Activated naive CD8-positive, alpha-beta T cell treated with anti-CD3 and anti-CD28 coated beads, Interleukin-2, amount 50 U/mL, for 24 hours (primary cell): Measurements from ENCODE around the gene TENM3.

ENCODE experiments used
- ATAC-seq: fragments of 150-1000 bp; cut with Tn5 transposase; one replicate; pipeline ENCODE4 v1.10.0; 2021
- DNase-seq: peaks from one replicate; pipeline ENCODE4 v3.0.0; 2021
- H3K27ac Mint-ChIP-seq: one replicate; pipeline ENCODE4 v1.8.0; 2021; ENCODE audit warnings: mild to moderate bottlenecking, mixed read lengths
- H3K27me3 Mint-ChIP-seq: one replicate; pipeline ENCODE4 v1.8.0; 2021; ENCODE audit warnings: mixed read lengths
- H3K36me3 Mint-ChIP-seq: one replicate; pipeline ENCODE4 v1.8.0; 2021; ENCODE audit warnings: low read depth, mixed read lengths
- H3K4me1 Mint-ChIP-seq: one replicate; pipeline ENCODE4 v1.8.0; 2021; ENCODE audit warnings: mixed read lengths
- H3K4me3 Mint-ChIP-seq: one replicate; pipeline ENCODE4 v1.8.0; 2021; ENCODE audit warnings: mild to moderate bottlenecking, moderate library complexity, mixed read lengths
- H3K9me3 Mint-ChIP-seq: one replicate; pipeline ENCODE4 v1.8.0; 2021; ENCODE audit warnings: mixed read lengths

Gene TENM3

DNA sequence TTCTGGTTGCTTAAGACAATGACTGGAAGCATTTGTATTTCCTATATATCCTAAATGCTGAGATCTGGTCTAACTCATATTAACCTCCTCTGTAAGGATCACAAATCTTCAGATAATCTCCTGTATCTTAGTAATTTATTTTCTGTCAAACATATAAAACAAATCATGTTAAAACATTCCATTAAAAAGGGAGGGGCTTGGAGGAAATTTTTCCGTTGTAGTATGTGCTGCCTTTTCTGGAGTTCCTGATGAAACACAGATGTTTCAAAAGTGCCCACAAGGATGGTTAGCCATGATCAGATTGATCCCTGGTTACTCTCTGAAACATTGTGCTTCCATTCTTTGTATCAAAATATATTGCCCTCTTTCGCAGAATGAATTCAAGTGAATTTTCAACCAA, 182.1 kb downstream of the TENM3 start:
- Mint-ChIP-seq H3K9me3 (no peaks in the 10 kb centered on the region), H3K27me3 (peaks cover 4% of the 10 kb centered on the region), H3K36me3 (no peaks in the 10 kb centered on the region), H3K4me3 (no peak overlapping the region), H3K27ac (no peak overlapping the region), H3K4me1 (no peaks in the 10 kb centered on the region)
- no peak for DNase-seq
- no peak for ATAC-seq

DNA sequence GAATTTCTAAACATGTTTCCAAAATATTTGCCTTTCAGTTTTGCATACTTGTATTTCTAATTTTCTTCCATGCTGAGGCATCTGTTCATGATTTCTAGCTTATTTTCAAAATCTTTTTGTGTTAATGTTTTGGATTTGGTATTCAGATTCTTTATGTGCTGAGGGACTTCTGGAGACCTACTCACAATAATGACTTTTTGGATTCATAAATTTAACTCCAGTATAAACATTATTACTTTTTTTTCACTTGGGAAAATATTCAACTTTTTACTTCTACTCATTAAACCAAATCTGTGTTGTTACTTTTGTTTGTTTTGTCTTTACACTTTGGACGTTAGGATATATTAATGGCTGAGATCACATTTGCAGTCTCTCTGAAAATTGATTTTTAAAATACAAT, 183.7 kb downstream of the TENM3 start:
- H3K4me3 Mint-ChIP-seq = no peak overlapping the region
- ATAC-seq (no peak), DNase-seq (no peak)
- H3K36me3 Mint-ChIP-seq = no peaks in the 10 kb centered on the region
- H3K4me1 Mint-ChIP-seq = no peaks in the 10 kb centered on the region
- peaks cover 9% of the 10 kb centered on the region for H3K27me3 Mint-ChIP-seq
- no peaks in the 10 kb centered on the region for H3K9me3 Mint-ChIP-seq
- no peak overlapping the region for H3K27ac Mint-ChIP-seq

DNA sequence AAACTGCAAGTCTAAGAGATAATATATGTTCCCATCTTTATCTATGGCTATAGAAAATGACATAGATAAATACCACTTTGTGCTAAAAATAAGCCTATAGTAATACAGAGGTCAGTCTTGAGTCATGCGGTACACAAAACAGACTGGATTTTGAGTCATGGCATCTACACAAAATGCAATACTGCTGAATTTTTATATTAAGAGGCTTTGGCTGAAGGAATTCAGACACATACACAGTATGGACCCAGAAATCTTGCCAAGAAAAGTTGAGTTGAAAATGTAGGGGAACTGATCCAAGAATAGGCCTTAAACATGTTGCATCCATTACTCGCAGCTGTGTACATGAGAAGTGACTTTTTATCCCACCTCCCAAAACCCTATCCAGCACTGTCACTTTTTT, 184.4 kb downstream of the TENM3 start:
- ATAC-seq (no peak), DNase-seq (no peak)
- no peak overlapping the region for H3K27ac Mint-ChIP-seq
- no peak overlapping the region for H3K4me3 Mint-ChIP-seq
- no peaks in the 10 kb centered on the region for H3K9me3 Mint-ChIP-seq
- H3K36me3 Mint-ChIP-seq = no peaks in the 10 kb centered on the region
- peaks cover 9% of the 10 kb centered on the region for H3K27me3 Mint-ChIP-seq
- no peaks in the 10 kb centered on the region for H3K4me1 Mint-ChIP-seq

DNA sequence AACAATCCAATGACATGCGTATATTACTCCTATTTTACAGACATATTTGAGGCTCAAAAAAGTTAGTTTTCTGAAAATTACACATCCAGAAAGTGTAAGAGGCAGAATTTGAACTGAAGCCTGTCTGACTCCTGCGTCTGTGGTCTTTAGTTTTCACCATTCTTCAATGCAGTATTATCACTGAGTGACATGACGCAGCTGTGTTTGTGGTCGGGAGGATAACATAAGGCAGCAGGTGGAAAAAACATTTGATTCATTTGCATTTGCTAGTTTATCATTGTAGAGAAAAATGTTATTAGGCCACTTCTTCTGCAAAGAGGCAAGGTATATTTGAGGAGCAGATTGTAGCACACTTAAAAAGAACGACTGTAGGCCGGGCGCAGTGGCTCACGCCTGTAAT, 186.7 kb downstream of the TENM3 start:
- no peaks in the 10 kb centered on the region for H3K36me3 Mint-ChIP-seq
- H3K27me3 Mint-ChIP-seq = peaks cover 14% of the 10 kb centered on the region
- no peaks in the 10 kb centered on the region for H3K4me1 Mint-ChIP-seq
- no peak overlapping the region for H3K4me3 Mint-ChIP-seq
- DNase-seq = no peak
- no peak for ATAC-seq
- no peak overlapping the region for H3K27ac Mint-ChIP-seq
- no peaks in the 10 kb centered on the region for H3K9me3 Mint-ChIP-seq

DNA sequence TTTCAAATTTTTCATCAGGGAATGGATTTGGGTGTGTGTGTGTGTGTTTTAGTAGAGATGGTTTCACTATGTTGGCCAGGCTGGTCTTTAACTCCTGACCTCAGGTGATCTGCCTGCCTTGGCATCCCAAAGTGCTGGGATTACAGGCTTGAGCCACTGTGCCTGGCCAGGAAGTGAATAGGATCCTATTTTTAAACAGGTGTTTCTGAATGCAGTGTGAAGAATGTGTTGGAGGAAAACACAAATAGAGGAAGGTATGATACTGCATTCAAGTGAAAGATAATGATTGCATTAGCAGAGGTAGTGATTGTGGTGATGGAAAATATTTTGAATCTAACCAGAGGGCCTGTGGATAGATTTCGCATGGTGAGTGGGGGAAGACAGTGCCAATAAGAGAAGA, 189.6 kb downstream of the TENM3 start:
- Mint-ChIP-seq H3K9me3 (no peaks in the 10 kb centered on the region), H3K4me1 (no peaks in the 10 kb centered on the region), H3K4me3 (no peak overlapping the region), H3K27me3 (peaks cover 14% of the 10 kb centered on the region), H3K36me3 (no peaks in the 10 kb centered on the region), H3K27ac (no peak overlapping the region)
- DNase-seq (no peak), ATAC-seq (no peak)

DNA sequence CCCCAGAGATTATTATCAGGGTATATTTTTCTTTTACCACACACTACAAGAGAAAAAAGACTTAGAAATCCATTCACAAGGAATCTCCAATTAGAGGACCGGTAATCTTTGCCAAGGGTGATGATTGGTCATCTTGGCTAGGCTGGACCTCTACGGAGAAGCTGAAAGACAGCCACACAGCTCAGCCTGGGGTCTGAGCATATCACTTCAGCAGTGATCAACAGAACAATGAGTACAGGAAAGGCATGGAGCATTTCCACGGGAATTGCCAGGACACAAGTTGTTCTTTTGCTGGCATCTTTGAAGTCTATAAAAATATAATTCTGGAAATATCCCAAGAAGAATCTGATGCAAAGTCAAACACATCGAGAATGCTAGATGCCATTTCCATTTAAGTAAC, 191.5 kb downstream of the TENM3 start:
- Mint-ChIP-seq H3K36me3 (no peaks in the 10 kb centered on the region), H3K4me3 (no peak overlapping the region), H3K27me3 (peaks cover 13% of the 10 kb centered on the region), H3K9me3 (no peaks in the 10 kb centered on the region), H3K4me1 (no peaks in the 10 kb centered on the region), H3K27ac (no peak overlapping the region)
- DNase-seq = no peak
- no peak for ATAC-seq

DNA sequence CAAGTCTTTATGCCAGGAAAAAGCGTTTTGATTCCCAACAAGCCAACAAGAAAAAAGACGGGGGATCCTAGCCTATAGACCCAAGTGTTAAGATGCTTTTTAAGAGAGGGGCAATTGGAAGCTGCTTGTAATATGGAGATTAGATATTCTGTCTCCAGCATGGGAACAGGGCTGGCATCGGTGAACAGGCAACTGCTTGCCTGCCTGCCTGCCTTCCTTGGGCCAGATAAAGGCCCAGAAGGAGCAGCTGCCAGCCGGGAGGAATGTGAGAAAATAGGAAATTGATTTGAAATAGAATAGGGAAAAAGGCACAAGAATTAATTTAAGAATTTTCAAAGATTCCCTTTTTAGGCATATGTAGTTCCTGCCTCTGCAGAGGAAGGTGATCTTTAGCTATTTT, 192.2 kb downstream of the TENM3 start:
- H3K36me3 Mint-ChIP-seq = no peaks in the 10 kb centered on the region
- H3K4me3 Mint-ChIP-seq = no peak overlapping the region
- H3K4me1 Mint-ChIP-seq = no peaks in the 10 kb centered on the region
- H3K27me3 Mint-ChIP-seq = peaks cover 11% of the 10 kb centered on the region
- peaks cover 2% of the 10 kb centered on the region for H3K9me3 Mint-ChIP-seq
- no peak overlapping the region for H3K27ac Mint-ChIP-seq
- DNase-seq = no peak
- ATAC-seq = no peak

DNA sequence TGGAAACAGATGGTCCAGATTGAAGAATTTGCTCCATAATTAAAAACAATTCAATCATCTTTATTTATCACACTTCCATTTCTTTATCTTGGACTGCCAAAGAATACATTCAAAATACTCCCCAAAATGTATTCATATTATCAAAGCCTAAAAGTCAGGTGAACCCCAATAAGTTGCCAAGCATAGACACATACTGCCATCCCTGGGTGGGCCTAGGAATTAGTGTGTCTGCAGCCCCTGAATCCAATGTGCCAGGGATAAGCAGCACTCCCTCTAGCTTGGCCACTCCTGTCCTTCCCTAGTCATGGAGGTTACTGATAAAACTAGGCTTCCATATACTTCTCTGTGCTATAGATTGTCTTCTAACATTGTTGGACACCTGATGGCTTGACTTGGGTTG, 199.9 kb downstream of the TENM3 start:
- Mint-ChIP-seq H3K27me3 (peaks cover 28% of the 10 kb centered on the region), H3K36me3 (peaks cover 2% of the 10 kb centered on the region), H3K4me1 (peaks cover 3% of the 10 kb centered on the region), H3K9me3 (peaks cover 7% of the 10 kb centered on the region), H3K27ac (no peak overlapping the region), H3K4me3 (no peak overlapping the region)
- DNase-seq (no peak), ATAC-seq (no peak)

DNA sequence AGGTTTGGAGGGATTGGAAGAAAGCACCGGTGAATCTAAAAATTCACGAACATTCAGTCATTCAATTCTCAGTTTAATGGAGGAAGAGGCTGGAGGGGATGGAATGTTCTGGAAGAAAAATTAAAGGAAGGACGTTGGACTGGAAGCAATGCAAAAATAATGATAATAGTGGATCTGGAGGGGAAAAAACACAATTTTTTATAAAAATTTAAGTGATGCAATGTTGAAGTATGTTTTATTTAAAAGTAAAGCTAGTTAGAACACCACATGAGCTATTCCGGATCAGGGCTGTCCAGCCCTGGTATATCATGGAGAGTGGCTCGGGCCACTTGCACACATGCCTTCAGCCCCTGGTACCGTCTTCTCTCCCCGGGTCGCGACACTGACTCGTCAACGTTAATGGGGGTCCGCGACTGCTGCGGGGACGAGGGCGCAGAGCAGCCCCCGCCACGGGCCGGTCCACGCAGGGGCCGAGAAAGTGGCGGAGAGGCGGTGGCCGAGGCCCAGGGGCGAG, 204.6 kb downstream of the TENM3 start:
- H3K9me3 Mint-ChIP-seq = no peaks in the 10 kb centered on the region
- no peak for DNase-seq
- ATAC-seq = no peak
- peaks cover 2% of the 10 kb centered on the region for H3K36me3 Mint-ChIP-seq
- H3K4me3 Mint-ChIP-seq = peak overlapping the region; percentile 34
- no peak overlapping the region for H3K27ac Mint-ChIP-seq
- peaks cover 61% of the 10 kb centered on the region for H3K27me3 Mint-ChIP-seq
- peaks cover 15% of the 10 kb centered on the region for H3K4me1 Mint-ChIP-seq

DNA sequence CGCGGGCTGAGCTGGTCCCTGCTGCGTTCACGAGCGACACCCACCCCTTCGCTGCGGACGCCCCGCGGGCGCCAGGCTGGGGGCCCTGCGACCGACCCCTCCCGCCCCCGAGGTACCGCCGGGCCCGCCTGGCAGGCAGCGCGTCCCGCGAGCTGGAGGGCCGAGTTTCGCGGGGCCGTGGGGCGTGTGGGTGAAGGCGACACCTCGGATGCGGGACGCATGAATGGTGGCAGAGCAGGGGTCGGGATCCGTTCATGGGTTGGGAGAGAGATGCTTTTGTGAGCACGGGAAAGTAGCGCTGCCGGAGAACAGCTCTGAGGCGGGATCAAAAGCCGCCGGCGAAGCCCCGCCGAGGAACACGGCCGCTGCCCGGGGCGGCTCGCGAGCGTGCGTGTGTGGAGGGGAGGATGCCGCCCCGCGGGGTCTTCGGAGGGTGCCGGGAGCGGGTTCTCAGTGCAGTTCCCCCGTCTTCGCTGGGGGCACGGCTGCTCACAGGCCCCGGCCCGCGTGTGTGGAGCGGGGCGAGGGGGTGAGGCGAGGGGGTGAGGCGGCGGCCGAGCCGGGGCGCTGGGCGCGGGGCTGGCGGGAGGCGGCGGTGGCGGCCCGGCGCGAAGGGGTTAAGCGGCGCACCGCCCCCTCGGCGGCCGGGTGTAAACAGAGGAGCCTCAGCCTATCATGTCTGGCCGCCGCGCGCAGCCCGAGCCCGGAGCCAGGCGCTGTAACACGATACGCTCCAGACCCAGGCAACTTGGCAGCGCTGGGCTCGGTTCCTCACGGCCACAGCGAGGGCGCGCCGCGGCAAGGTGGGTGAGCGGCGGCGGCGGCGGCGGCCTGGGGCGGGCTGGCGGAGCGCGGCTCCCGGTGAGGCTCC, 205.3 kb downstream of the TENM3 start:
- peaks cover 64% of the 10 kb centered on the region for H3K27me3 Mint-ChIP-seq
- no peaks in the 10 kb centered on the region for H3K9me3 Mint-ChIP-seq
- H3K4me3 Mint-ChIP-seq = peak overlapping the region; percentile 45
- DNase-seq = peak; percentile 31
- H3K36me3 Mint-ChIP-seq = peaks cover 2% of the 10 kb centered on the region
- H3K27ac Mint-ChIP-seq = no peak overlapping the region
- peaks cover 15% of the 10 kb centered on the region for H3K4me1 Mint-ChIP-seq
- ATAC-seq = peak; percentile 93

DNA sequence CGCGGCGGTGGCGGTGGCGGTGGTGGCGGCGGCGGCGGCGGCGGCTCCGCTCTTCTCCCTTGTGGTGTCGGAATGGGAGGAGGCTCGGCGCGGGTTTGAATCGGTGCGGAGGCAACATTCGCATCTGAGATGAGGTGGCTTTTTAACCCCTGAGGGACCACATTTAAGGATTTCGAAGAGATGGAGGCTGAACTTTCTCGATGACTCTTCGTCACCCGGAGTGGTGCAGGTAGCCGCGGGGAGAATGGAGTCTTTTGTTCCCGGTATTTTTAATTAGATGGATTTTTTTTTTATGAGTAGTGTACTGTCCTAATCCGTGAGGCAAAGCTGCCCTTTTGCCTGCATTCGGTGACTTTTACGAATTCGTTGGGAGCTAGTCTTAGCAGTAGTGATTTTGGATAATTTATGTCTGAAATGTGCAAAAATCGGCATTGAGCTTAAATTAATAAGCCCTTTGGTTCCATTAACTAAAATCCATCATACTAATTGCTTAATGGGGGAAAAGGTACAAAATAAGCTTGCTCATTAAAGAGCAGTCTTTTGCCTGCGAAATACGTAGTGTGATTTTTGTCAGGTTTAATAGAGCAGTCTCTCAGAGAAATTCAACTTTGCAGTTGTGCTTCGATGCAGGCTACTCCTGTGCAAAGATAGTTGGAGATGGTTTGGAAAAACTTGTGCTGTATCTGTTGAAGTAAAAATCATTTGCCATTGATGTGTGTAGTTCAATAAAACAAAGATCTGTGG, 206.2 kb downstream of the TENM3 start:
- Mint-ChIP-seq H3K9me3 (no peaks in the 10 kb centered on the region), H3K27ac (no peak overlapping the region), H3K36me3 (peaks cover 2% of the 10 kb centered on the region), H3K4me3 (peak overlapping the region; percentile 74), H3K27me3 (peaks cover 64% of the 10 kb centered on the region), H3K4me1 (peaks cover 15% of the 10 kb centered on the region)
- no peak for DNase-seq
- no peak for ATAC-seq

DNA sequence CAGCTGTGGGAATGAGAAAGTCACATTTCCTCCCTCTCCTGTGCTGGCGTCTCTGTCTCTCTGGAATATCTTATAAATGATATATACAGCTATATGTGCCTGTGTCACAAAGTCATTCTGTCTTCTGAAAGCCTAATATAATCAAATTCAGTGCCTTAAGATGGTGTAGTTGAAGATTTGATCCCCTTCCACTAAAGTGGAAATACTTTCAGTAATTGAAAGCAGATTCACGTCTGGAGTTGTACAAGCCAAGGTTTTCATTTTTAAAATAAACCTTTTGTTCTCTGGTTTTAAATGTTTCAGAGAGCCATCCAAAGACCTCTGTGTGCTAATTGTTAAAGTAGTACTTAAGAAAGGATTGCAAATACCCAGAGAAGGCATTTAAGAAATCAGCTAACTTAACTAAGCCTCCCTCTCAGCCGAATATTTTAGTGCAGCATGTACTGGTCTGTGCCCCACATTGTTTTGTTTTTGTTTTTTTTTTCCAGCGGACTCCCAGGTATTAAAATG, 206.8 kb downstream of the TENM3 start:
- DNase-seq (no peak), ATAC-seq (no peak)
- peaks cover 2% of the 10 kb centered on the region for H3K36me3 Mint-ChIP-seq
- H3K9me3 Mint-ChIP-seq = no peaks in the 10 kb centered on the region
- no peak overlapping the region for H3K27ac Mint-ChIP-seq
- peaks cover 66% of the 10 kb centered on the region for H3K27me3 Mint-ChIP-seq
- H3K4me3 Mint-ChIP-seq = peak overlapping the region; percentile 74
- peaks cover 15% of the 10 kb centered on the region for H3K4me1 Mint-ChIP-seq

DNA sequence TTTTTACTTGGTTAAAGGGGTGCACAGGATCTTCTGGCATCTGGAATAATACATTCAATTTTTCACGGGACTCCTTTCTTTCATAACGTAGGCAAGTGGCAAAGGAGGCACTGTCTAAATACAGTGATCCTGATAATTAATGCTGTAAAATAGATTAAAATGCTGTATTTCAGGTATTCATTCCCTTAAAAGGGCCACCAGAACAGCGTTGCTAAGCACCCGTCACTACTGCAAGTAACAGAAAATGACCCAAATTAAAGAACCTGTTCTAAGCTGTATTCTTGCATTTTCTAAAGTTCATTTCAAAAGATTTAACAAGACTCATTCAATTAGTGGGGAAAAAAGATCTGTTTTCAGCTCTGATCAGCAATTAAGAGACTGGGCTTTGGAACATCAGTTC, 208.2 kb downstream of the TENM3 start:
- peaks cover 15% of the 10 kb centered on the region for H3K4me1 Mint-ChIP-seq
- H3K4me3 Mint-ChIP-seq = no peak overlapping the region
- H3K36me3 Mint-ChIP-seq = peaks cover 2% of the 10 kb centered on the region
- peaks cover 62% of the 10 kb centered on the region for H3K27me3 Mint-ChIP-seq
- DNase-seq (no peak), ATAC-seq (no peak)
- H3K9me3 Mint-ChIP-seq = no peaks in the 10 kb centered on the region
- H3K27ac Mint-ChIP-seq = no peak overlapping the region

DNA sequence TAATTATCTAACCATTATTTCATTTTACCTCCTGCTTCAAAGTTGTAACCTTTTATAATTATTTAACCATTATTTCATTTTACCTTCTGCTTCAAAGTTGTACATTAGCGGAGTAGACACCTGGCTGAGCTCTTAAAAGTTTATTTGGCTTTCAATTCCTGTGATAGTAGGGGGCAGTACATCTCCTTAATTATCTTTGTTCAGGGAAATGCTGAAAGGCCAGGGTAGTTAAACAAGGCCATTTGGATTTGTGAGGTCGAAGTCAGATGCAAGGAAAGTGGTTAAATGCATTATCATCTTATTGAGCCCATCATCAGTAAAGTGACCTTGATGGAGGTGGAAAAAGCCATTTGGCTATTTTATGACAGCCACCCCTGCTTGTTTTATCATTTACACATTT, 210.6 kb downstream of the TENM3 start:
- DNase-seq (no peak), ATAC-seq (no peak)
- peaks cover 44% of the 10 kb centered on the region for H3K27me3 Mint-ChIP-seq
- no peaks in the 10 kb centered on the region for H3K9me3 Mint-ChIP-seq
- H3K4me3 Mint-ChIP-seq = no peak overlapping the region
- H3K36me3 Mint-ChIP-seq = no peaks in the 10 kb centered on the region
- H3K27ac Mint-ChIP-seq = no peak overlapping the region
- H3K4me1 Mint-ChIP-seq = peaks cover 12% of the 10 kb centered on the region
